COLO829 (cell line): ENCODE measurements around the gene OLAH.
A peak's percentile ranks its signal among the peaks of the same experiment; 100 is the strongest.
"Not testable (repeated sequence)": the region's sequence is repeated elsewhere in the genome, so short reads cannot be mapped to it uniquely, and the experiment has no call there.

Source experiments
- DNase-seq: peaks from one replicate; pipeline ENCODE4 v3.0.0; 2012; ENCODE audit warnings: low spot score

Gene OLAH

DNA sequence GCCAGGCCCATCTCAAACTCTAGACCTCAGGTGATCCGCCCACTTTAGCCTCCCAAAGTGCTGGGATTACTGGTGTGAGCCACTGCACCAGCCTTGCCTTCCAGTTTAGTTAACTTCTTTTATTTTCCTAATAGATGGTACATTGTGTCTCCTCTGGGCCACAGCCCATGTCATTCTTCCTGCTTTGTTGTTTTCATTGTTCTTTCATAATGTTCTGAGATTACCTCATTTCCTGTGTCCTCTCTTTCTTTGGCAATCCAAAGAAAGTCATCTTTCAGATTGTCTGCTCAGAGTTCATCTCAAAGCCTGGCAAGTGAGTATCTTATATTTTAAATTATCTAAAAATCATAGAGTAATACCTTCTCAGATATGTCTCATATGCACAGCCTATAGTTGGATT is at the start of gene OLAH:
TSS of gene OLAH (plus strand) at position 270 of the 400 bp plus-strand sequence. CDS start 3,346 bp downstream, outside the sequence.
- DNase-seq: no peak

DNA sequence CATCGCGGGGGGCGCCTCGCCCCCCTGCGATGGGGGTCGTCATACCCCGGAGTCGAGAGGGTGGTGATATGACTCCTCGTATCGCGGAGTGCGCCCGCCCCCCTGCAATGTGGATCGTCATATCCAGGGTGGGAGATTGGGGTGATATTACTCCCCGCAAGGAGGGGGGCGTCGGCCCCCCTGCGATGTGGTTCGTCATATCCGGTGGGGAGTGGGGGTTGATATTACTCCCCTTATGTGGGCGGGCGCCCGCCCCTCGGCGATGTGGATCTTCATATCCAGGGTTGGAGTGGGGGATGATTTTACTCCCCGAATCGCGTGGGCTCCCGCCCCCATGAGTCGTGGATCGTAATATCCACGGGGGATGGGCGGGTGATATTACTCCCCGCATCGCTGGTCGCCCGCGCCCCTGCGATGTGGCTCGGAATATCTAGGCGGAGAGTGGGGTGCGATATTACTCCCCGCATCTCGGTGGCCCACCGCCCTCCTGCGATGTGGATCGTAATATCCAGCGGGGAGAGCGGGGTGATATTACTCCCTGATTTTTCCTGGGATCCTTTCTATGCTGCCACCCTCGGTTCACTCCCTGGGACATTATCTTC is 47.7 kb upstream of the OLAH start:
- no peak for DNase-seq

DNA sequence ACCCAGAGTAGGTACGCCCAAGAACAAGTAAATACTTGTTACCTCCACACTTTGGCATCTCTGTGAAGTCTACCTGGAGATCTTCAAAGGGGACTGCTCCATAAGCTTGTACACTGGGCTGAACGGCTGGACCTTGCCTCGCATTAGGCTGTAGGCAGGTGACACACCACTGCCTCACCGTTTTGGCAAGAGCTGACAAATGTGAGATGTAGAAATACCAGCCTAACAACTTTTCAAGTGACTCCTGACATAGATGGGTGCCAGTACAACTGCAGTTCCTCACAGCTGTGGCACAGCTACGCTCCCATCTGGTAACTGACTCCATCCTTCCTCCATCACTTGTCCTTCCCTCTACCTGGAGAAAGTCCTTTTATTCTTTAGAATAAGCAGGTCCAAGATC is 30.2 kb upstream of the OLAH start:
- not testable (repeated sequence) for DNase-seq

DNA sequence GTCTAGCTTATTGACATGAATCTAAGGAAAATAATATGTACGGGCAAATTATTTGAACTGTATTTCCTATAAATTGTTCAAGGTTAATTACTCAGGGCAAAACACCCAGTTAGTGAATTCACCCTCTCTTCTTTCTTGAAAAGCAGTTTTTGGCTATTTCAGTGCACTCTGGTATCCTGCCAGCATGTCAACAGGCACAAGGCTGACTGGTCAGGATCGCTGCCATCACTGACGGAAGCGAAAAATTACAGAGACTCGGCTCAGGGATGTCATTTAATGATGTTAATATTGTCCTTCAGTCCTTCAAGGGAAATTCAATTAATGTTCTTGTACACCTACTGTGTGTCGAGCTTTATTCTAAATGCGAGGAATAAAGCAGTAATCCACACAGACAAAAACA is 28.3 kb upstream of the OLAH start:
- DNase-seq: no peak

DNA sequence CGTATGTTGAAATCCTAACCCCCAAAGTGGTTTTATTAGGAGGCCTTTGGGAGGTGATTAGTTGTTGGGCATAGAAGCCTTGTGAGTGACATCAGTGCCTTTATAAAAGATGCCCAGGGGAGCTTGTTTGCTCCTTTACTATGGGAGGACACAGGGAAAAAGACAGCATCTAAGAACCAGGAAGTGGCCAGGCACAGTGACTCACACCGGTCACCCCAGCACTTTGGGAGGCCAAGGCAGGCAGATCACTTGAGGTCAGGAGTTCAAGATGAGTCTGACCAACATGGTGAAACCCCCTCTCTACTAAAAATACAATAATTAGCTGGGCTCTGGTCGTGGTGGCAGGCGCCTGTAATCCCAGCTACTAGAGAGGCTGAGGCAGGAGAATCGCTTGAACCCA is 22.8 kb upstream of the OLAH start:
- not testable (repeated sequence) for DNase-seq

DNA sequence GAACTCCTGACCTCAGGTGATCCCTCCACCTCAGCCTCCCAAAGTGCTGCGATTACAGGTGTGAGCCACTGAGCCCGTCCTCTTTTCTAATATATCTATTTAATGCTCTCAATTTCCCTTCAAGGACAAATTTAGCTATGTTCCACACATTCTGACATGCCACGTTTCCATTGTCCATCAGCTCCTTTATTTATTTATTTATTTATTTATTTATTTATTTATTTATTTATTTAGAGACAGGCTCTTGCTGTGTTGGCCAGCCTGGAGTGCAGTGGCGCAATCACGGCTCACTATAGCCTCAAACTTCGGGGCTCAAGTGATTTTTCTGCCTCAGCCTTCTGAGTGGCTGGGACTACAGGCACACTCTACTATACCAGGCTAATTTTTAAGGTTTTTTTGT is 20.7 kb upstream of the OLAH start:
- DNase-seq: not testable (repeated sequence)

DNA sequence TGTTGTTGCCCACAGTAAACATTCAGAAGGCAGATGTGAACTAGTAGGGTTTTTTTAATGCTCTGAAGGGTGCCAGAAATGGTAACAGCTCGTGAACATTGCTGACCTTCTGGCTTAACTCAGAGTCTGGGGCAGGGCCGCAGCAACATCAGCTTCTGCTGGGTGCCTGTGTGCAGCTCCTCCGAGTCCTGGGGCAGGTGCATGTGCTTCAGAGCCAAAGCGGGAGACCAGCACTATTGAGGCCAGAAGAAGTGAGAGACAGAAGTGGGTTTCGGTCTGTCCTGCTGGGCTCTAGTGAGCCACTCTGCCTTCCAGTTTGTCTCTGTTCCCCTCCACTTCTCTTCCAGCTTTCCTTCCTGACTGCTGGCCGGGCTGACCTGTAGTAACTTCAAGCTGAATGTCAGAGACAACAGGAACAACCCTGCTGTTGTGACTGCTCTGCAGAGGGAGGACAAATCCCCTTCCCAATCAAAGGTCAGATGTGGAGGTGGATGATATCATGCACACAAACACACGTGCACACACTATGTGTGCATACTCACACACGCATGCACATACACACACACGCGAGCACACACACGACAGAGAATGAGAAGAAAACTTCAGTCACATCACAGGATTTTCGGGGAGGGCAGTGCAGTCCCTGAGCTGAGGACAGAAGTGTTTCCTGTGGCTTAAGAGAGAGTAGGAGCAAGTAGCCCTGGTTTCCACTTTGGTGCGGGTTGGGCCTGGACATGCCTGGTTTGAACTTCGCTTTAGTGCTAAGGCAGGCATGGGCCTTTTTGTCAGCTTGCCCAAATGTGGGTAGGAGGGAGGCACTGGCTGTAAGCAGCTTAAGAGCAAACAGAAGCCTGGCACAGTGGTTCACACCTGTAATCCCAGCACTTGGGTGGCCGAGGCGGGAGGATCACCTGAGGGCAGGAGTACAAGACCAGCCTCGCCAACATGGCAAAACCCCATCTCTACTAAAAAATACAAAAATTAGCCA is 19.4 kb upstream of the OLAH start:
- not testable (repeated sequence) for DNase-seq

DNA sequence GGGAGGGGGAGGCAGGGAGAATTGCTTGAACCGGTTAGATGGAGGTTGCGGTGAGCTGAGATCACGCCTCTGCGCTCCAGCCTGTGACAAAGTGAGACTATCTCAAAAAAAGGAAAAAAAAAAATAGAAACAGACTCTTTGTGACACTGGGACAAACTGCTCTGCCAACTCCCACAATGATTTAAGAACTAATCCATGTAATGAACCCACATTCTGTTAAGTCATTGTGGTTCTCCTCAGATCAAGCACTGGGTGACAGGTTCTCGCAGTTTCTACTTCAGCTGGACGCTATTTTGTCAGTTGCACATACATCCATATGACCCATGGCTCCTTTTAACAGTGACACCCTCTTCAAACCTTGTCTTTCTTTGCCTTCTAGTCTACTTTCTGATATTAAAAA is 18.7 kb upstream of the OLAH start:
- DNase-seq: not testable (repeated sequence)

DNA sequence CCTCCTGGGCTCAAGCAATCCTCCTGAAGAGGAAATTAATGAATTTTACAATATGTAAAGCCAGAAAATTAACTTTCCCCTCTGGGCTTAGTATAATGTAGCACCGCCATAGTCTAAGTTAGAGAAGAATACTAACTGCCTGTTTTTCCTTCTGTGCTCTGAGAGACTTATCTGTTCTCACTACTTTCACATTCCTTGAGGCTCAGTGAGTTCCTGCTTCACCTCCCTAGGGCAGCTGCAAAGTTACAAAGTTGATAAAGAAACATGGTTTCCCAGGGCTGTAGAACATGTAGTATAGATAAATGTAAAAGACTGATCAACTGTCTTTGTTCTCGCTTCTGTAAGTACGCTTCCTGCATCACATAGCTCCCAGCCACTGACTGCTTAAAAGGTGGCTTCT is 16.0 kb upstream of the OLAH start:
- no peak for DNase-seq

DNA sequence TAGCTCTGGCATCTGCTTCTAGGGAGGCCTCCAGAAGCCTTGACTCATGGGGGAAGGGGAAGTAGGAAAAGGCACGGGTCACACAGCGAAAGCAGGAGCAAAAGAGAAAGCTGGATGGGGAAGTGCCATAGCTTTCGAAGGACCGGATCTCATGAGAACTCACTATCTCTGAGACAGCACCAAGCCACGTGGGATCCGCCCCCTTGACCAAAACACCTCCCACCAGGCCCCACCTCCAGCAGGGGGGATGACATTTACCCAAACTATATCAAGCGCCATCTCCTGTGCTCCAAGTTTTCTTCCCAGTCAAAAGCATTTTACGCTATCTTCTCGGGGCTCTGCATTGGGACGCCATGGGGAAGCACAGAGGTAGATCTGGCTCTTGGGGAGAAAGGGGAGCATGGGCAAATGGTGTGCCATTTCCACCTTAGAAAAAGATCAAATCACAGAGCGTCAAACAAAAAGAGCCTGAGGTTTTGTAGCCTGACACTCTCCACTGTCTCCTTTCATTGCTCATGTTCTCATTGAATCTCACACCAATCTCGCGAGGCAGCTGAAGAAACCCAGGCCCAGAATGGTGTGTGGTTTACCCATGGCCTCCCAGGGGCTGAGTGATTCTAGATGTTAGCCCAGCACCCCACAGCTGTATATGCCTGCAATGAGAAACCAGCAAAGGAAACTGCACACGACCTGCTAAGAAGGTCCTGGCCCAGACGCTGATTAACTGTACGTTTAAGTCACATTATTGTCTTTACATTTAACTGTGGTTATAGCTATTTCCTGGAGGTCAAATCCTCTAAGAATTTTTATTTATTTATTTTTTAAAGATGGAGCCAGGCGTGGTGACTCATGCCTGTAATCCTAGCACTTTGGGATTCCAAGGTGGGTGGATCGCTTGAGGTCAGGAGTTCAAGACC is 8.1 kb upstream of the OLAH start:
- no peak for DNase-seq

DNA sequence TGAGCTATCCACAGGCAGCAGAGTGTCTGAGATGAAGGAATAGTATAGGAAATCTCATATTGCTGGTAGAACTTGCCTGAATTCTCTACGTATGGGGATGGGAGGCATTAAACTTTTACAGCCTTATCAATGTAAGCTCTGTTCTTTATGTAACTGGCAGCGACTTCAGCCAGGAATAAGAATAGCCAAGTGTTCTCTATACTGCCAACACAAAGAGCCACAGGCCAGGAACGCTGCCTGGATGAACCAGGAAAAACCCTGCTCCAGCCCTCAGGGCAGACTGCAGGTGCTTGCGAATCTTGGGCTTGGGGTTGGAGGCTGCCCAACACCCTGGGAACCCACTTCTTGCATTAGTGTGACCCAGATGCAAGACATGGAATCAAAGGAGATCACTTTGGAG is 6.1 kb upstream of the OLAH start:
- DNase-seq: peak; percentile 80

DNA sequence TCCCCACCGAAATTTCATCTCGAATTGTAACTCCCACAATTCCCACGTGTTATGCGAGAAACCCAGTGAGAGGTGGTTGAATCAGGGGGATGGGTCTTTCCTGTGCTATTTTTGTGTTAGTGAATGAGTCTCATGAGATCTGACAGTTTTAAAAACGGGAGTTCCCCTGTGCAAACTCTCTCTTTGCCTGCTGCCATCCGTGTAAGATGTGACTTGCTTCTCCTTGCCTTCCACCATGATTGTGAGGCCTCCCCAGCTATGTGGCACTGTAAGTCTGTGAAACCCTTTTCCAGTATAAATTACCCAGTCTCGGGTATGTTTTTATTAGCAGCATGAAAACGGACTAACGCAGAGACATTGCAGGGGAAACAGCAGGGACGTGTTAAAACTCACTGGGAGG is 5.3 kb upstream of the OLAH start:
- DNase-seq: no peak

DNA sequence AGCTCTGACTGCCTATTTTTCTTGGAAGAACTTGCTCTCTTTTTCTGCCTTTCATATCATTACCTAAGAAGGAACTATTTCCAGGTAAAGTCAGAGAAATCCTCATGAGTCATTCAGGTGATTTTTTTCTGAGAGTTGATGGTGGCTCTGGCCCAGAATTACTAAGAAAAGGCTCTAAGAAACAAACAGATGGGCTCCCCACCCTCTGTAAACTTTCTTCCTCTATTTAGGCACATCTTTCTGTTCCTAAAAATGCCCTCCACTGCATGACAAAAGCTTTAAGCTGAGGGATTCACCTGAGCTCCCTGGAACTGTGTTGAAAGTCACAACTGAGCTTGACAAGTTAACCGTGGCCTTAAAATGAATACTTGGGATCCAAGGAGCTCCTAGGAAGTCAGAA is 1.6 kb downstream of the OLAH start:
- no peak for DNase-seq

DNA sequence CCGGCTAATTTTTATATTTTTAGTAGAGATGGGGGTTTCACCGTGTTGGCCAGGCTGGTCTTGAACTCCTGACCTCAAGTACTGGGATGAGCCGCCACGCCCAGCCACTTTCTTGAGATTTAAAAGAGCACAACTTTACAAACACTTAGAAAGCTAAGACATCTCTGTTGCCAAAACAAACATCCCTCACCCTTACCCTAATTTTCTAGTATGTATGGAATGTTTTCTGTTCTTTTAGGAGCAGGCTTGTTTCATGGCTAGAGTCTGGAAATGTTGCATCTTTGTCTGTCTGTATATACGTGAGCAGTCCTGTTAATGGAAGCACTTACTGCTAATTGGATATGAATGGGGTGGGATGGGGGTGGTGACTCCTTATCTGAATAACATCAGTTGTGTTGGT is 2.9 kb downstream of the OLAH start:
- DNase-seq: no peak

DNA sequence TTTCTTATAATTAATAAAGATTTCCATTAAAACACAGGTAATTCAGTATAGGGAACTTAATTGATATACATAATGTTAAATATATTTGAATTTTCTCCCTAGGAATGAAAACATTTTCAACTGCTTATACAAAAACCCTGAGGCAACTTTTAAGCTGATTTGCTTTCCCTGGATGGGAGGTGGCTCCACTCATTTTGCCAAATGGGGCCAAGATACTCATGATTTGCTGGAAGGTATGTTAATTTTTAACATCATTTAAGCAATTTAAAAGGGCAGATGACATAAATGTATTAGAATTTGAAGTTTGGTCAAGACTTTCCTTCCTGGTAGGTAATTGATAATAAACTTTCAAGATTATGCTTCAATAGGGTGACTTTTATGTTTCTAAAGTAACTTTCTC is 5.8 kb downstream of the OLAH start:
- no peak for DNase-seq

DNA sequence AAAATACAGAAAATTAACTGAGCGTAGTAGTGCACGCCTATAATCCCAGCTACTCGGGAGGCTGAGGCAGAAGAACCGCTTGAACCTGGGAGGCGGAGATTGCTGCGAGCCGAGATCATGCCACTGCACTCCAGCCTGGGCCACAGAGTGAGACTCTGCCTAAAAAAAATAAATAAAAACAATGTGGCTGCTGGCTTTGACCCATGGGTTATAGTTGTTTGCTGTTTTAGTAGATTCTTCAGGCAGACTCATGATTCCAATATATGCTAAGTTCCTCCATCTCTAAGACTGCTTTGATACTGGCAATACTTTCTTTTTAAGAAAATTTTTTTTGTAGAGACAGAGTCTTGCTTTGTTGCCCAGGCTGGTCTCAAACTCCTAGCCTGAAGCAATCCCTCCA is 8.4 kb downstream of the OLAH start:
- DNase-seq: no peak

DNA sequence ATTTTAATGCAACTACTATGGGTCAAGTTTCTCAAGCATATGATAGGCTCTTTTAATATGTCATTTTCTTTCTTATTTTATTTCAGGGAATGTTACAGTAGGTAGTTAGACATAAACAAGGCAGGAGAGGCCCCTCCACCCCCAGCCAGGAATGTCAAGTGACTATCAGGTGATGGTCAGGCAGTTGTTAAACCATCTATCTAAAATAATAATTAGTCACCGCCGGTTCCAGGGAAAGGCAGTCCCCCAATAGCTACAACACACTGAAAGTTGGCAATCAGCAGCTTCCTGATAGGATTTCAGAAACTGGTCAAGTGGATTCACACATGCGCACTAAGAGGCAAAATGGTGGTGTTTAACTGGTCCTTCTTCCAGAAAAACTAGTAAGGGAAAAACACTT is 9.3 kb downstream of the OLAH start:
- DNase-seq: no peak

DNA sequence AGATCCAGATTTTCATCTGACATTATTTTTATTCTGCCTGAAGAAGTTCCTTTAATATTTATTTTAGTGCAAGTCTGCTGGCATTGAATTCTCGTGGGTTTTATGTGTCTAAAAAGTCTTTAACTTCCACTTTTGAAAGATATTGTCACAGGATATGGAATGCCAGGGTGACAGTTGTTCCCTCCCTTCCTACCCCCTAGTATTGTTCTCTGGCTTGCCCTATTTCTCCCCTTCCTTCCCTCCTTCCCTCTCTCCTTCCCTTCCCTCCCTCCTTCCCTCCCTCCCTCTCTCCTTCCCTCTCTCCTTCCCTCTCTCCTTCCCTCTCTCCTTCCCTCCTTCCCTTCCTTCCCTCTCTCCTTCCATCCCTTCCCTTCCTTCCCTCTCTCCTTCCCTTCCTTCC is 14.9 kb downstream of the OLAH start:
- no peak for DNase-seq

DNA sequence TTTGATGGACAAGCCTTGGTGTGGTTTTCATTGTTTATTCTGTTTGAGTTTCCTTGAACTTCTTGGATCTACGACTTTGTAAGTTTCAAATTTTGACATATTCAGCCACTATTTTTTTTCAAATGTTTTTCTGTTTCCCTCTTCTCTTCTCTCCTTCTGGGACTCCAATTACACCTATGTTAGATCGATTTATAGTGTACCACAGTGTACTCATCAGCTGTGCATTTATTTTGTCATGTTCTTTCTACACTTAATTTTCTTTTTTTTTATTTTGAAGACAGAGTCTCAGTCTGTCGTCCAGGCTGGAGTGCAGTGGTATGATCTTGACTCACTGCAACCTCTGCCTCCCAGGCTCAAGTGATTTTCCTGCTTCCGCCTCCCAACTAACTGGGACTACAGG is 16.2 kb downstream of the OLAH start:
- no peak for DNase-seq

DNA sequence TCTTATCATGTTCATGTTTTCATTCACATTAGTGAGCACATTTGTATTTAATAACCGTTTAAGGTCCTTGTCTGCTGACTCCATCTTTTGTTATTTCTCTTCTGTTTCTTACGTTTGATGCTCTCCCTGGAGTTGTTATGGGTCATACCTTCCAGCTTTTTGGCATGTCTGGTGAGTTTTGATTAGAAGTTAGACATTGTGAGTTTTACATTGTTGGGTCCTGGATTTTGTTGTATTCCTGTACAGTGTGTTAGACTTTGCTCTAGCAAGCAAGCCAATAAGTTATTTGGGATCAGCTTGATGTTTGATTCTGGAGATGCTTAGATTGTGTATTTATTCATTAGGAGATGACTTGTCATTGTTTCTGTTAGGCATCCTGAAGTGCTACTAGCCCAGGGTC is 16.9 kb downstream of the OLAH start:
- DNase-seq: no peak

DNA sequence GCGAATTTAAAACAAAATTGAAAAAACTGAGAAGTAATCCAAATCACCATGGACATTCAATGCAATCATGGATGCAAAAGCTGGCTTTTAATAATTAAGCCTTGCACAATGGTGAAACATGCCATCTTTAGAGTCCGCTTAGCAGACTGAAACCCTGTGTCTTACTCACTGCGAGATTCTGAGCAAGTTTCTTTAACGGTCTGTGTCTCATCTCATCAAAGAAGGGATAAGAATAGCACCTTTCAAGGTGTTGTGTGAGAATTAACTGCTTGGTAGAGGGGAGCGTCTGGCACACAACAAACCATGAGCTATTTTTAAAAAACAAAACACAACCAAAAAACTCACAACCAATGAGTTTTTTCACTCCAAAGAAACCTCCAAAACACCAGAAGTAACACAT is 23.4 kb downstream of the OLAH start:
- no peak for DNase-seq

DNA sequence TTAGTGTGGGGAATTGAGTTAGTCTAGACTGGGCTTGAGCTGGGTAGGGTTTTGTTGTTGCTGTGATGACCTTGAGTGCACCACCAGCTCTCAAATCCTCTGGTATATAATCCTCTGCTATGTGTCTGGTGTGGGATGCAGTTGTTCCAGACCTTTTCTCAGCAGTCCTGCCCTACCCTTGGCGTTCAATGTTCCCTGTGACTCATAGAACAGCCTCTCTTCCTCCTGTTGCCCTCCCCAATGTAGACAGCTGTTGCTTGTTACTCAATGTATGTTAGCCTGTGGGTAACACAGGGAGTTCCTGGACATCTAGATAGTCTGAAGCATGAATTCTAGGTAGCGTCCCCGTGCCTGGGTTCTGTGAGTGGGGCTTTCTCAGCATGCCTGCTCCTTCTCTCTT is 25.1 kb downstream of the OLAH start:
- DNase-seq: no peak

DNA sequence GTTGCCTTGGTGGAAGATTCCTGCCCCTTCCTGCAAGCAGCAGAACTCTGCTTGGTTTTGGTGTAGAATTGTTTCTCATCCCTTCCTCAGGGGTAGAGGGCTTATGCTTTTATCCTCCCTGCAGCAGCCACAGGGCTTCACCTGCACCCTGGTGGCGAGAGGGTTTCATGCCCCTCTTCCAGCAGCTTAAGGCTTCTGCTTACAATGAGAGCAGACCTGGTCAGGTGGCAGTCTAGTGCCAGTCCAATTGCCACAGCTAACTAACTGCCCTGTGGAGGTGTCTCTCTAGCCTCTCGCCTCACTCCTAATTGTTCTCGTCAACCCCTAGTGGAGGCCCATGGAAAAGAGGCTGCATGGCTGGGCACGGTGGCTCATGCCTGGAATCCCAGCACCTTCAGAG is 25.5 kb downstream of the OLAH start:
- DNase-seq: no peak
